GM12872 (cell line): ENCODE measurements around the gene CEP350.

Experiments used
- TF ChIP-seq, protein P1 (sequence below): IDR thresholded peaks from 3 replicates; pipeline ENCODE4 v1.5.1; 2011; ENCODE audit warnings: low read depth, mild to moderate bottlenecking, low read length, moderate library complexity; ENCODE audit not compliant: insufficient read depth

Gene CEP350

GRCh38 chr1:179933219-179933618 lies 21.4 kb upstream of the CEP350 start:
- TF ChIP-seq, protein P1, sequence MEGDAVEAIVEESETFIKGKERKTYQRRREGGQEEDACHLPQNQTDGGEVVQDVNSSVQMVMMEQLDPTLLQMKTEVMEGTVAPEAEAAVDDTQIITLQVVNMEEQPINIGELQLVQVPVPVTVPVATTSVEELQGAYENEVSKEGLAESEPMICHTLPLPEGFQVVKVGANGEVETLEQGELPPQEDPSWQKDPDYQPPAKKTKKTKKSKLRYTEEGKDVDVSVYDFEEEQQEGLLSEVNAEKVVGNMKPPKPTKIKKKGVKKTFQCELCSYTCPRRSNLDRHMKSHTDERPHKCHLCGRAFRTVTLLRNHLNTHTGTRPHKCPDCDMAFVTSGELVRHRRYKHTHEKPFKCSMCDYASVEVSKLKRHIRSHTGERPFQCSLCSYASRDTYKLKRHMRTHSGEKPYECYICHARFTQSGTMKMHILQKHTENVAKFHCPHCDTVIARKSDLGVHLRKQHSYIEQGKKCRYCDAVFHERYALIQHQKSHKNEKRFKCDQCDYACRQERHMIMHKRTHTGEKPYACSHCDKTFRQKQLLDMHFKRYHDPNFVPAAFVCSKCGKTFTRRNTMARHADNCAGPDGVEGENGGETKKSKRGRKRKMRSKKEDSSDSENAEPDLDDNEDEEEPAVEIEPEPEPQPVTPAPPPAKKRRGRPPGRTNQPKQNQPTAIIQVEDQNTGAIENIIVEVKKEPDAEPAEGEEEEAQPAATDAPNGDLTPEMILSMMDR = no peak

DNA sequence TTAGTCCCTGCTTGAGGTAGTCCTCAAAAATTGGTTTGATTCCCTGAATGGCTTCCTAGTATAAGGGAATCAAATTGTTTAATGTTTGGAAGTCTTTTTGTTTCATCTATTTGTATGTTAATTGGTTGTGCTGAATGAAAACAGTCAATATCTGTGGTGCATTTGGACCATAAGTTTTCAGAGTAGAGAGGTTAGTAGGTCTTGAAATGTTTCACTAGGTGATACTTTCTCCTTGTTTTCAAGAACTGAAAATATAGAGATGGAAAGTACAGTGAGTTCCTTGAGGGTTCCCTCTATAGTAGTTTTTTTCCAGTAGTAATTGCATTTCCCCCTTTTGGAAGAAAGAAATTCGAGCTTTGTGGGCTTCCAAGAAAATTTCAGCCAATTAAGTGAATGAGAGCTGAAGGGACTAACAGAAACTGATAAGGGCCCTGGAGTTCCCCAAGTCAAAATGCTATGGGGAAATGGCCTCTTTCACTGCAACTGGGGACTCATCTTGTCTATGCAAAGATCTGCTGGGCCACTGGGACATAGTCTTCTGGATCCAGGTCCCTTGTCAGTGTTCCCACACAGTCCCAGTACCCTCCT lies 18.6 kb upstream of the CEP350 start:
- TF ChIP-seq, protein P1 = no peak

DNA sequence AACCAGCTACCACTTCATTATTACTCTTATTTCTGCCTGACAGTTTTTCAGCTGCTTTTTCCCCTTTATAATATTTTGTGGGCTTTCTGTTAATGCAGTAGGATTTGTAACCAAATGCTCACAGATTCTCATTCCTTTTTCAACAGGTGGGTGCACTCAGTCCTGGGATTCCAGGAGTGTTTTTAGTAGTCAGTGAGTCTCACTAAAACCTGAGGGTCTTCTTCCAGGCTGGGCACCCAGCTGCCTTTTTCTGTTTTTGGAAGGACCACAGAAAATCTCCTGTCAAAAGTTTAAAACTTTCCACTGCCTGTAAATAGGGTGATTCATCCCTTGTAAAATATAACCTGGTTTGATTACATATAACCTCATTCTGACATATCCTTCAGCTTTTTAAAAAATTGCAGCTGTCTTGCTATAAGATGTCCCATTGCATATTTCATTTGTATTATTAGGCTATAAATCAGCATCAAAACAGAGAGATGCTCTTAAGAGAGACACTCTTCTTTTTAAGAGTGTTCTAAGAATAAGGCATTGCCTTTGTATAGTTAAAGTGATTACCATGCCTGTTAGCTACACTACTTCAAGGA lies 16.8 kb upstream of the CEP350 start:
- TF ChIP-seq, protein P1 = no peak

GRCh38 chr1:179938752-179939151 lies 15.9 kb upstream of the CEP350 start:
- TF ChIP-seq, protein P1 = no peak

DNA sequence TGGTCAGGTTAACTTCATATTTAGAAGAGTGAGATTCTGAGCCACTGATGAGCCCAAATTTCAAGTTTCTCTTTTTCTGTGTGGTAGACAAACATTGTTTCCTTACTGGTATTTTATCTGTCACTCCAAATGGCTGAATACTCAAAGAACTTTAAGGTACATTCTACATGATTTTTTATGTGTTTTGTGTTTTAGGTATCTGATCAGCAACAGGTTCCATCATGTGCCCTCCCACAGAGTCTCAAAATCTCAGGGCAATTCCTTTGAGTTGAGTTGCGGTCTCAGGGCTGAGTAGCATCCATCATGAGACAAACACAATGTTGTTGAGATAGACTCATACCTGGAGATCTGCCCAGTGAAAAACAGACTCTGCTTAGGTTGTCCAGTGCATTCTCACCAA lies 14.7 kb upstream of the CEP350 start:
- TF ChIP-seq, protein P1 = no peak

- TF ChIP-seq, protein P1 = no peak
Measured at GRCh38 chr1:179941454-179941853, 13.2 kb upstream of the CEP350 start.

DNA sequence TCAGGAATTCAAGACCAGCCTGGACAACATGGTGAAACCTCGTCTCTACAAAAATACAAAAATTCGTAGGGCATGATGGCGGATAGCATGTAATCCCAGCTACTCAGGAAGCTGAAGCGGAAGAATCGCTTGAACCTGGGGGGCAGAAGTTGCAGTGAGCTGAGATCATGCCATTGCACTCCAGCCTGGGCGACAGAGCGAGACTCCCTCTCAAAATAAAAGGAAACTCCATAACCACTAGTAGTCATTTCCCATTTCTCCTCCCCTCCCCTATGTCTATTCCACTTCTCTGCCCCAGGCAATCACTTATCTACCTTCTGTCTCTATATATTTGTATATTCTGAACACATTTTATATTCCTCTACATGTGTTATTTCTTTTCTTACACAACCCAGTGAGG lies 4.0 kb upstream of the CEP350 start:
- TF ChIP-seq, protein P1 = no peak
